GM19328 (cell line): ENCODE data around the gene GSTCD.

Experiments used
- ATAC-seq: cut with Tn5 transposase; IDR thresholded peaks from one replicate; pipeline ENCODE4 v1.9.1; 2021; ENCODE audit warnings: mild to moderate bottlenecking, moderate library complexity; ENCODE audit not compliant: unreplicated experiment

The GSTCD gene

GRCh38 chr4:105871997-105872396 is 163.4 kb downstream of the GSTCD start:
- no peak for ATAC-seq

- no peak for ATAC-seq
These were observed 166.6 kb downstream of the GSTCD start for GRCh38 chr4:105875233-105875632.

GRCh38 chr4:105878668-105879067 is 170.1 kb downstream of the GSTCD start:
- ATAC-seq = no peak

- ATAC-seq = no peak
These were observed 178.9 kb downstream of the GSTCD start for GRCh38 chr4:105887508-105887907.

GRCh38 chr4:105894660-105895582 is 186.3 kb downstream of the GSTCD start, which contains the start of gene NPNT:
Gene NPNT (plus strand): TSS chr4:105895471. CDS start chr4:105895653, 182 bp downstream.
- ATAC-seq = peak; percentile 47

DNA sequence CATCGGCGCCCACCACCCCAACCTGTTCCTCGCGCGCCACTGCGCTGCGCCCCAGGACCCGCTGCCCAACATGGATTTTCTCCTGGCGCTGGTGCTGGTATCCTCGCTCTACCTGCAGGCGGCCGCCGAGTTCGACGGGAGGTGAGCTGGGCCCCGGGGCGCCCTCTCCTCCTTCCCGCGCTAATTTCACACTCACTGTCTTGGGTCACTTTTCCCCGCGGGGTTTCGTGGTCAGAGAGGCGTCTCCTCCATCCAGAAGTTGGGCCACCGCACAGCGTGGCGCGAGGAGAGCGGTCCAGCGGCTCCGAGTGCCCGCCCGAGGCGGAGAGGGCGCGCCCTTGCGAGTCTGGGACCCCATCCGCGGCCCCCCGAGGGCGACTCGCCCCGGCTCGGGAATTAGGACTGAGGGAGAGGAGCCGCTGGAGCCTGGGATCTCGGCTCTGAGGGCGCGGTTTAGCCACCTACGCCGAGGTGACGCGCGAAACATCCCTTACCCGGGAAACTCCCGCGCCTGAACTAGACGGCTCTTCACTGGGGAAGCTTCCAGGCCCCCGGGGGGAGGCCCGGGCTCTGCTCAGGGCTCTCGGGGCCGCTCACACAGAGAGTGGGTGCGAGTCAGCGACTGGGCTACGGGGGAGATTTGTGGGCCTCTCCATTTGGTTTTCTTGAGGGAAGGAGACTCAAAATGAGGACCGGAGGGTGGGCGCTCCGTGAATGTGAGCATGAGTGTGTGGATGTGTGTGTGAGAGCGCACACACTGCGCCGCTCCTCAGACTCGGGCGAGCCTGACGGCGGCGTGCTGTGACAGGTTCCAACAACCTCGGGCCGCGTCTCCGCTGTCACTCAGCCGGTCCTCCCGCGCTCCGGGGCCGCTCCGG is 187.2 kb downstream of the GSTCD start:
- peak; percentile 32 for ATAC-seq

GRCh38 chr4:105896461-105896942 is 187.9 kb downstream of the GSTCD start:
- ATAC-seq = peak; percentile 9
